Right lung (tissue), 5 donors: Measurements from ENCODE around the gene KRT7. TPM values are rescaled to one million over a fixed set of nuclear protein-coding genes. Genes with fewer than 3 reads are reported as not detected.
"Not testable (repeated sequence)": the region's sequence is repeated elsewhere in the genome, so short reads cannot be mapped to it uniquely, and the experiment has no call there.

ENCODE experiments used
- DNase-seq, 2 donors: peaks; one replicate each; pipeline ENCODE4 v3.0.0-alpha.2; 2013
- polyA plus RNA-seq, 5 donors: library from polyadenylated mRNA; unstranded; fragments of 120-200 nt; gene quantifications; one replicate each; pipeline versions ENCODE4 v1.2.1 to v1.2.3, GENCODE V29; 2013; ENCODE audit warnings: inconsistent platforms in 1 of 5, low replicate concordance in 1 of 5; ENCODE audit not compliant: insufficient read length in 5 of 5, insufficient read depth in 1 of 5

The KRT7 gene
- polyA plus RNA-seq, 5 donors = 13.7 to 47.1 (median 24.3) TPM

DNA sequence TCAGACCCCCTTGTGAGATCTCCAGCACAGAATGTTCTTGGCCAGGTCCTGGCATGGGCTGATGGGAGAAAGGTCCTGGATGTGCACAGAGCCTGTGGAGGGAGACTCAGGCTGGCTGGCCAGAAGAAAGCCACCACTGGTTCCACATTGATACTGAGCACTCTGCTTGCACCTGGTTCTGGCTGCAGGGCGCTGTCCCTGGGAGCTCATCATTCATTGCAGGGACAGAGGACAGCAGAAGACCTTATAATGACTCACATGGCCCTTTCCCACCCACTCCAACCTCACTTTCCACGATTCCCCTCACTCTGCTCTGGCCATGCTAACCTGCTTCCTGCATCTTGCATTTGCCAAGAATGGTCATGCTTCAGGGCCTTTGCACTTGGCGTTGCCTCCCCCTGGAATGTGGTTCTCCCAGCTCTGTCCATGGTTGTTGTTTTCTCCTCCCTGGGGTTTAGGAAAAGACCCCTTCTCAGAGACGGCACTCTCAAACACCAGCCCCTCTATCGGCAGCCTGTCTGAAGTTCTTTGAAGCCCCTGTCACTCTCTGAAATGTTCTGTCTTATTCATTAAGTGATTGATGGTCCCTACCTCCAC lies 10.3 kb downstream of the KRT7 start:
- DNase-seq = no peak

DNA sequence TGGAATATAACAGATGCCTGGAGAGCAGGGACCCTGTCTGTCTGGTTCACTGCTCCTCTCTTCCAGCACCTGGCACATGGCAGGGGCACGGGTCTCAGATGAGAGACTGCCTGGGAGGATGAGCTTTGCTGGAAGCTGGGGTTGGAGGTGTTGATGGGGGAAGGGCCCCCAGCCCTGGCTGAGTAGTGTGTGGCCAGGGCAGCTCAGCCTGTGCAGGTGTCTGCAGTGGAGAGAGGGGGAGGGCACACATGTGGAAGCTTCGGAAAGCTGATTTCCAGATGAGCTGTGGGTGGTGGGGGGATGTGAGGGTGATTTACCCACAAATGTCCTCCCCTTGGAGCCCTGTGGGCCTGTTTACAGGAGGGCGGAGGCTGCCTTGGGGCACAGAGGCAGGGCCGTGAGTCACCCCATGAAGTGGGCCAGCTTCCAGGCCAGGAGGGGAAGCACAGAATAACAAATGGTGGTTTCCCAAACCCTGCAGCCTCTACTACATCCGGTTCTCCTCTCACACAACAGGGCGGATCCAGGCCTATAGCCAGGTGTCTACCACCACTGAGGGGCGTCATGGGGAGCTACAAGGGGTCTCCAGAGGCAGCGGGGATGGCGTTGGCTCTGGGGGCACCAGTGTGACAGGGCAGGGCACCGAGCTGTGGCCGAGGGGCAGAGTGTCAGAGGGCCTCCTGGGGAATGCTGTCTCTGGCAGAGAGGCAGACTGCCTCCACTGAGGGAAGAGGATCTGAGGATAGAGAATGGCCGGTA lies 11.0 kb downstream of the KRT7 start:
- DNase-seq = no peak

- no peak for DNase-seq
These were observed 11.6 kb downstream of the KRT7 start for GRCh38 chr12:52244615-52244994.

GRCh38 chr12:52245259-52245961 lies 12.4 kb downstream of the KRT7 start:
- DNase-seq = no peak

DNA sequence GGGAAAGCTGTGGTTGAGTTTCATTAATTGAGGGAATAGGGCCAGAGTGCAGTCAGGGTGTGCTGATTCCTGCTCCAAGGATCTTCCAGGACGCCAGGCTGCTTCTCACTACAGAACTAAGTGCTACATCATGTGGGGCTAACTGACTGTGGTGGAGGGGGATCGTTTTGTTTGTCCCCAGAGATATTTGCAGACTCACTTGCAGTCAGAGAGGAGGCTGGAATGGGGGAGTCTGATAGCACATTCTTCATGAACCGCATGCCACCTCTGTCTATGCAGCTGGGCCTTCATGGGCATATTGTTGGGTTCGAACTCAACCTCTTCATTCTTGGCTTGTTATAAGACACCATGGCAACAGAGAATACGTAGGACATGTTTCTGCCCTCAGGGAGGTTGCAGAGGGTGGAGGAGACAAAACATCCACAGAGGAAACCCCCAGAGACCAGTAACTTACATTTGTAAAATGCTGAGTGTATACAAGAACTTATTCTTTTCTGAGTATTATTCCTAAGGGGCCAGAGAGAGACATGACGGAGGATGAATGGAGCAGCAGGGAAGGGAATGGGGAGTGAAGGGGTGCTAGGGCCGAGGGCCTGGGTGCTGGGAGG lies 13.0 kb downstream of the KRT7 start:
- DNase-seq = no peak

GRCh38 chr12:52246720-52247621 lies 13.9 kb downstream of the KRT7 start:
- DNase-seq = no peak

DNA sequence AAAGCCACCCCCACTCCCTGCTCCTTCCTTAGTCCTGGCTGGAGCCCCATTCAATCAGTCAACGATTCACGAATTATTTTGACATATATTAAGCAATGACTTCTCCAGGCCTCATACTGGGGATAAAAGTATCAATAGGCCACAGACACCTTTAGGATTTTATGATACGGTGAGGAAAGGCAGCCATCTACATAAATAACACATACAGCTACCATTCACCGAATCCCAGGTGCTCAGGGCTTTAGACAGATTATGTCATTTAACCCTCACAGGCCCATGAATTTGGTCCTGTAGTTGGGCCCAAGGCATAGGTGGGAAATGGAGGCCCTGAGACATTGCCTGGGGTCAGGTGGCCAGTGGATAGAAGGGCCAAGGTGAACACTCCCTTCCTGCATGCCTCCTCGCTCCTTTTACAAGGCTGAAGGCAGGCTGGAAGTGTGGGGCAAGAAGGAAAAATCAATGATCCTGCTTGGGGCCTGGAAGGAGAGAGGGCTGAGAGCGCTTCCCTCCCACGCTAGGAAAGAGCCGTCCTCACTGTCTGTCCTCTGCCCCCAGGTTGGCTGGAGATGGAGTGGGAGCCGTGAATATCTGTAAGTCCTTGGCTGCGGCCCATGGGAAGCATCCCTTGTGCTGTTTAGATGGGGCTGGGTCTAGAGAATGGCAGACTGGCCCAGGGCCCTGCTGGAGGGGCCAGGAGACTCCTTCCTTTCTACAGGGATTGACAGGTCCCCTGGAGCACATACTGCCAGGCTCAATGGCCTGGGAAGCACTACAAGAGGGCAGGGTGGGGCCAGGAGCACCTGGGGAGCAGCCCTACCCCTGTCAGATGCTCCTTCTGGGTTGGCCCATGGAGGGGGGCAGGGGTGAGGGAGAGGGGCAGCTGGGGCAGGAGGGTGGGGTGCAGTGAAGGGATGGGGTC lies 14.8 kb downstream of the KRT7 start:
- no peak for DNase-seq

- peak in 1 of 2 donors; percentile 33 for DNase-seq
These were observed 15.8 kb downstream of the KRT7 start for GRCh38 chr12:52248541-52249461.

- no peak for DNase-seq
These were observed 16.5 kb downstream of the KRT7 start for GRCh38 chr12:52249511-52250047.

GRCh38 chr12:52250048-52250990 lies 17.3 kb downstream of the KRT7 start:
- DNase-seq = no peak

GRCh38 chr12:52251367-52252051 lies 18.5 kb downstream of the KRT7 start:
- DNase-seq = no peak

GRCh38 chr12:52252175-52252615 lies 19.2 kb downstream of the KRT7 start:
- DNase-seq = not testable (repeated sequence)

- no peak for DNase-seq
These were observed 19.8 kb downstream of the KRT7 start for GRCh38 chr12:52252728-52253343.

GRCh38 chr12:52253391-52254179 lies 20.5 kb downstream of the KRT7 start:
- no peak for DNase-seq

GRCh38 chr12:52254180-52254964 lies 21.3 kb downstream of the KRT7 start:
- no peak for DNase-seq
